Heart left ventricle (tissue), 16 donors: ENCODE data around the gene IFNLR1. TPM values are rescaled to one million over a fixed set of nuclear protein-coding genes. Genes with fewer than 3 reads are reported as not detected.

ENCODE experiments used
- ATAC-seq, 4 donors: fragments of 200-7000 bp; cut with Tn5 transposase; one replicate each; pipeline ENCODE4 v1.9.1; 2020 to 2022; ENCODE audit warnings: moderate library complexity in 4 of 4, mild to moderate bottlenecking in 3 of 4, moderate number of reproducible peaks in 1 of 4
- DNase-seq, 5 donors: peaks; one replicate each; pipeline ENCODE4 v3.0.0-alpha.2; 2020
- H3K27ac ChIP-seq, 12 donors: fragments of 200-600 bp; sonication (generic) in 4 of 12; one replicate each; pipeline versions ENCODE4 v1.5.0 to v1.8.0; 2016 to 2022; ENCODE audit warnings: mild to moderate bottlenecking in 2 of 12
- H3K27me3 ChIP-seq, 9 donors: fragments of 200-600 bp; sonication (generic) in 2 of 9; one replicate each; pipeline versions ENCODE4 v1.5.1 to v1.8.0; 2016 to 2022; ENCODE audit warnings: mild to moderate bottlenecking in 3 of 9
- H3K36me3 ChIP-seq, 9 donors: fragments of 200-600 bp; sonication (generic) in 2 of 9; one replicate each; pipeline versions ENCODE4 v1.5.0 to v1.8.0; 2018 to 2022; ENCODE audit warnings: mild to moderate bottlenecking in 2 of 9
- H3K4me1 ChIP-seq, 12 donors: fragments of 200-600 bp; sonication (generic) in 4 of 12; one replicate each; pipeline versions ENCODE4 v1.5.0 to v1.8.0; 2016 to 2022; ENCODE audit warnings: mild to moderate bottlenecking in 3 of 12
- H3K4me3 ChIP-seq, 12 donors: fragments of 200-600 bp; sonication (generic) in 4 of 12; one replicate each; pipeline versions ENCODE4 v1.5.0 to v1.8.0; 2017 to 2022; ENCODE audit warnings: mild to moderate bottlenecking in 9 of 12, moderate library complexity in 4 of 12
- H3K9me3 ChIP-seq, 12 donors: fragments of 200-600 bp; sonication (generic) in 4 of 12; one replicate each; pipeline versions ENCODE4 v1.5.0 to v1.8.0; 2016 to 2022; ENCODE audit warnings: mild to moderate bottlenecking in 1 of 12
- POLR2A ChIP-seq, 2 donors: fragments of 450-650 bp; IDR thresholded peaks; one replicate each; pipeline ENCODE4 v1.6.1; 2017; ENCODE audit warnings: antibody characterized with exemption in 2 of 2, mild to moderate bottlenecking in 2 of 2, moderate library complexity in 2 of 2
- WGBS, 4 donors: extraction: QIAGEN DNeasy Blood & Tissue Kit in 2 of 4; methylation state at CpG; one replicate each; pipeline versions ENCODE4 v1.1.5 to v1.1.7; 2013 to 2018; 5-methylcytosine and 5-hydroxymethylcytosine counted together
- intact Hi-C, 10 donors: fragments of 100-400 bp; cut with DNase I; formaldehyde crosslinking; loops; one replicate each; pipeline versions ENCODE4 v1.11.1 to v1.14.2; 2022
- polyA plus RNA-seq, 2 donors: library from polyadenylated mRNA; stranded (reverse); fragments of 200-250 nt; gene quantifications; one replicate each; pipeline ENCODE4 v1.2.3, GENCODE V29; 2013
- total RNA-seq, 9 donors: library from RNA; depleted of rRNA in 2 of 9; stranded (reverse); fragments of >200 nt in 2 of 9; fragmentation: NEBNext Ultra II Directional in 3 of 9; extraction: Animal tissue kit (Norgen Biotek cat#: 25700) in 3 of 9; gene quantifications; one replicate each; pipeline versions ENCODE4 v1.1.0 to v1.2.4, GENCODE V29; 2016 to 2023
- TF ChIP-seq, protein P1 (sequence below), 12 donors: fragments of 200-600 bp; sonication (generic) in 4 of 12; IDR thresholded peaks; one replicate each; pipeline versions ENCODE4 v1.5.0 to v1.8.0; 2018 to 2022; ENCODE audit warnings: antibody characterized with exemption in 12 of 12, mild to moderate bottlenecking in 5 of 12
- donor health status: ischemic (EF 13 %, LVEDD 7.1; RV severe dilation, severe dysfunction).
- donor health status: healthy with polysubstance abuse.
- donor health status: DM: no; HTN: yes; CAD: no.
- donor health status: DM: no; HTN: no; CAD: no.
- donor health status: ischemic (EF 25% LVEDD 6.9; RV normal size, moderate dysfunction).
- donor health status: ischemic (EF 25% LVEDD 5.7; RV mildly dilated, moderate dysfunction).
- donor health status: healthy.
- donor health status: DM: yes; HTN: yes; CAD: no.
- donor health status: ischemic (EF 35%, LVEDD 5.7; RV mildly dilated, moderate dysfunction).
- donor health status: nonischemic (EF 11% LVEDD 7.7; RV severe dilation, severe dysfunction).
- donor health status: DM: yes; HTN: yes; CAD: no.
- donor health status: PGD.
- donor health status: ischemic (EF 29% LVEDD 5.4; RV normal size, mild dysfunction).
- donor health status: nonischemic (EF 23%, LVEDD 6.1; RV moderate dilation, normal function).

Gene IFNLR1
- total and polyA plus RNA-seq, 11 donors: 0.99 to 3.4 (median 2.7) TPM

GRCh38 chr1:24185076-24185475 lies 2.0 kb downstream of the IFNLR1 start:
- Histone ChIP-seq H3K4me1 (peaks cover 0 to 26% (median 8%) of the 10 kb centered on the region in 12 donors), H3K36me3 (no peaks in the 10 kb centered on the region), H3K27ac (no peak overlapping the region), H3K9me3 (no peaks in the 10 kb centered on the region), H3K4me3 (no peak overlapping the region), H3K27me3 (peaks cover 0 to 28% (median 5%) of the 10 kb centered on the region in 9 donors)
- 72 to 90% (median 81%) methylated on average over 4 of the region's 4 CpGs for WGBS, 4 donors
- intact Hi-C loops: loop anchor here in 1 of 10 donors (5.0 kb wide), 1 partner anchor 113 kb away; no protein-coding TSS in a partner anchor
- DNase-seq: no peak
- TF ChIP-seq, protein P1, sequence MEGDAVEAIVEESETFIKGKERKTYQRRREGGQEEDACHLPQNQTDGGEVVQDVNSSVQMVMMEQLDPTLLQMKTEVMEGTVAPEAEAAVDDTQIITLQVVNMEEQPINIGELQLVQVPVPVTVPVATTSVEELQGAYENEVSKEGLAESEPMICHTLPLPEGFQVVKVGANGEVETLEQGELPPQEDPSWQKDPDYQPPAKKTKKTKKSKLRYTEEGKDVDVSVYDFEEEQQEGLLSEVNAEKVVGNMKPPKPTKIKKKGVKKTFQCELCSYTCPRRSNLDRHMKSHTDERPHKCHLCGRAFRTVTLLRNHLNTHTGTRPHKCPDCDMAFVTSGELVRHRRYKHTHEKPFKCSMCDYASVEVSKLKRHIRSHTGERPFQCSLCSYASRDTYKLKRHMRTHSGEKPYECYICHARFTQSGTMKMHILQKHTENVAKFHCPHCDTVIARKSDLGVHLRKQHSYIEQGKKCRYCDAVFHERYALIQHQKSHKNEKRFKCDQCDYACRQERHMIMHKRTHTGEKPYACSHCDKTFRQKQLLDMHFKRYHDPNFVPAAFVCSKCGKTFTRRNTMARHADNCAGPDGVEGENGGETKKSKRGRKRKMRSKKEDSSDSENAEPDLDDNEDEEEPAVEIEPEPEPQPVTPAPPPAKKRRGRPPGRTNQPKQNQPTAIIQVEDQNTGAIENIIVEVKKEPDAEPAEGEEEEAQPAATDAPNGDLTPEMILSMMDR (IDR thresholded peaks at IDR 0.05): no peak
- TF ChIP-seq POLR2A (IDR thresholded peaks at IDR 0.05): no peak
- ATAC-seq: no peak

- ATAC-seq: no peak
- Histone ChIP-seq H3K27ac (no peak overlapping the region), H3K4me3 (no peak overlapping the region), H3K36me3 (no peaks in the 10 kb centered on the region), H3K27me3 (peaks cover 0 to 14% (median 2%) of the 10 kb centered on the region in 9 donors), H3K9me3 (no peaks in the 10 kb centered on the region), H3K4me1 (peaks cover 0 to 7% (median 4%) of the 10 kb centered on the region in 12 donors)
- intact Hi-C loops: no loop called here
- TF ChIP-seq, protein P1 (IDR thresholded peaks at IDR 0.05): no peak
- no peak for TF ChIP-seq POLR2A (IDR thresholded peaks at IDR 0.05)
- 46 to 73% (median 61%) methylated on average over 5 to 6 of the region's 6 CpGs for WGBS, 4 donors
- DNase-seq: no peak
These were observed 5.0 kb downstream of the IFNLR1 start for GRCh38 chr1:24182061-24182460.

- whole genome bisulfite sequencing, 4 donors: 74 to 81% (median 77%) methylated on average over 5 of the region's 5 CpGs
- Histone ChIP-seq H3K36me3 (no peaks in the 10 kb centered on the region), H3K4me3 (no peak overlapping the region), H3K9me3 (no peaks in the 10 kb centered on the region), H3K4me1 (peaks cover 0 to 3% (median 0%) of the 10 kb centered on the region in 12 donors), H3K27me3 (peaks cover 0 to 10% (median 0%) of the 10 kb centered on the region in 9 donors), H3K27ac (no peak overlapping the region)
- ATAC-seq (no peak), DNase-seq (no peak)
- TF ChIP-seq, protein P1 (IDR thresholded peaks at IDR 0.05): no peak
- TF ChIP-seq POLR2A (IDR thresholded peaks at IDR 0.05): no peak
- intact Hi-C loops: no loop called here
These were observed 5.5 kb downstream of the IFNLR1 start for GRCh38 chr1:24181619-24182018.

DNA sequence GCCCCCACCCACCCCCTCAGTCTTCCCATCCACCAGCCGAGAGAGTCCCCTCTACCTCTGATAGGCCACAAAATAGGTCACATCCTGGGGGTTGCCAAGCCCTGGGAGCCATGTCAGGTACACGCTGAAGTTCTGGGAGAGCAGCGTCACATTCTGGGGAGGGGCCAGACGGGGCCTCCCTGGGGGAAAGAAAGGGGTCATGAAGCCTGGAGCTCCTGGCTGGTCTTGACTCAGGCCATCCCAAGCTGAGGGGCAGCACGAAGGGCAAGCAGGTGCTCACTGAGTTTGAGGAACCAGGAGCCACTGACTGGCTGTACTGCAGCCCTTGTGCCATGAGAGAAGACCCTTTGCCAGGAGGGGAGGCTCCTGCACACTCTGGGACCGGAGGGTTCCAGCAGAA lies 6.4 kb downstream of the IFNLR1 start:
- intact Hi-C loops: no loop called here
- TF ChIP-seq POLR2A (IDR thresholded peaks at IDR 0.05): no peak
- TF ChIP-seq, protein P1 (IDR thresholded peaks at IDR 0.05): no peak
- 76 to 89% (median 86%) methylated on average over 5 to 6 of the region's 6 CpGs for WGBS, 4 donors

More for the DNA sequence above, 6.4 kb downstream of the IFNLR1 start:
- H3K4me1 ChIP-seq: no peaks in the 10 kb centered on the region
- ATAC-seq (no peak), DNase-seq (no peak)
- no peaks in the 10 kb centered on the region for H3K9me3 ChIP-seq
- H3K27ac ChIP-seq: no peak overlapping the region
- peaks cover 0 to 4% (median 0%) of the 10 kb centered on the region in 9 donors for H3K27me3 ChIP-seq
- H3K36me3 ChIP-seq: no peaks in the 10 kb centered on the region
- no peak overlapping the region for H3K4me3 ChIP-seq
